Activated CD4-positive, alpha-beta T cell treated with anti-CD3 and anti-CD28 coated beads, Interleukin-2, amount 10 ng/mL, durations not matched to agents 7 days and 5 days (primary cell): Measurements from ENCODE around the gene FCMR. TPM values are rescaled to one million over a fixed set of nuclear protein-coding genes. Genes with fewer than 3 reads are reported as not detected.

Source experiments
- CTCF ChIA-PET: fragments of 350-600 bp; sonication (Branson Sonifier 250); formaldehyde crosslinking; loops from one replicate; lab custom pipeline; 2021; ENCODE audit warnings: antibody characterized with exemption; lab: Charles Lee
- POLR2A ChIA-PET: fragments of 350-600 bp; sonication (Branson Sonifier 250); formaldehyde crosslinking; loops from one replicate; lab custom pipeline; 2021; ENCODE audit warnings: antibody characterized with exemption; lab: Charles Lee
- DNase-seq: peaks from one replicate; pipeline ENCODE4 v3.0.0-alpha.2; 2020
- H3K27ac Mint-ChIP-seq: one replicate; pipeline ENCODE4 v1.8.0; 2021; ENCODE audit warnings: mild to moderate bottlenecking, moderate library complexity, mixed read lengths
- H3K27me3 Mint-ChIP-seq: one replicate; pipeline ENCODE4 v1.8.0; 2021; ENCODE audit warnings: mixed read lengths
- H3K36me3 Mint-ChIP-seq: one replicate; pipeline ENCODE4 v1.8.0; 2021; ENCODE audit warnings: low read depth, mixed read lengths
- H3K4me1 Mint-ChIP-seq: one replicate; pipeline ENCODE4 v1.8.0; 2021; ENCODE audit warnings: mixed read lengths
- H3K4me3 Mint-ChIP-seq: one replicate; pipeline ENCODE4 v1.8.0; 2021; ENCODE audit warnings: mild to moderate bottlenecking, moderate library complexity, mixed read lengths
- H3K9me3 Mint-ChIP-seq: one replicate; pipeline ENCODE4 v1.8.0; 2021; ENCODE audit warnings: mixed read lengths
- total RNA-seq, 2 experiments: library from RNA; stranded (reverse); gene quantifications; one replicate each; pipeline ENCODE4 v1.2.3, GENCODE V29; 2021

FCMR gene
- total RNA-seq, 2 experiments from 2014 or later: 151 to 157 TPM

GRCh38 chr1:206872139-206872538 lies 49.6 kb downstream of the FCMR start:
- H3K27me3 Mint-ChIP-seq: peaks cover 16% of the 10 kb centered on the region
- POLR2A ChIA-PET: no interaction called here
- H3K9me3 Mint-ChIP-seq: peaks cover 34% of the 10 kb centered on the region

GRCh38 chr1:206868264-206868663 lies 53.5 kb downstream of the FCMR start:
- Mint-ChIP-seq H3K4me3 (no peak overlapping the region), H3K9me3 (peaks cover 19% of the 10 kb centered on the region), H3K36me3 (peaks cover 2% of the 10 kb centered on the region), H3K27me3 (peaks cover 26% of the 10 kb centered on the region), H3K27ac (no peak overlapping the region), H3K4me1 (peaks cover 5% of the 10 kb centered on the region)
- CTCF ChIA-PET: interaction anchor here (0.7 to 1.5 kb wide), 5 partner anchors 9 to 134 kb away, joined by 3 to 4 read pairs (median 3); no protein-coding TSS in a partner anchor
- no peak for DNase-seq
- POLR2A ChIA-PET: no interaction called here

More at GRCh38 chr1:206872139-206872538, 49.6 kb downstream of the FCMR start:
- peaks cover 6% of the 10 kb centered on the region for H3K36me3 Mint-ChIP-seq
- no peak for DNase-seq
- H3K27ac Mint-ChIP-seq: no peak overlapping the region
- CTCF ChIA-PET: interaction anchor here (0.8 to 2.1 kb wide), 7 partner anchors 10 to 55 kb away, joined by 3 to 6 read pairs (median 3); no protein-coding TSS in a partner anchor
- no peaks in the 10 kb centered on the region for H3K4me1 Mint-ChIP-seq
- H3K4me3 Mint-ChIP-seq: no peak overlapping the region

- no peak for DNase-seq
- ChIA-PET CTCF (interaction anchor here (0.7 to 1.5 kb wide), 5 partner anchors 8 to 133 kb away, joined by 3 to 4 read pairs (median 3); no protein-coding TSS in a partner anchor), POLR2A (no interaction called here)
- Mint-ChIP-seq H3K9me3 (peaks cover 16% of the 10 kb centered on the region), H3K27ac (no peak overlapping the region), H3K4me3 (no peak overlapping the region), H3K4me1 (peaks cover 5% of the 10 kb centered on the region), H3K36me3 (peaks cover 2% of the 10 kb centered on the region), H3K27me3 (peaks cover 31% of the 10 kb centered on the region)
These were observed 54.0 kb downstream of the FCMR start for GRCh38 chr1:206867716-206868115.

GRCh38 chr1:206867239-206867638 lies 54.5 kb downstream of the FCMR start:
- Mint-ChIP-seq H3K4me3 (no peak overlapping the region), H3K9me3 (peaks cover 12% of the 10 kb centered on the region), H3K27me3 (peaks cover 32% of the 10 kb centered on the region), H3K36me3 (peaks cover 2% of the 10 kb centered on the region), H3K4me1 (peaks cover 5% of the 10 kb centered on the region), H3K27ac (no peak overlapping the region)
- DNase-seq: no peak
- CTCF ChIA-PET: interaction anchor here (1.4 to 1.5 kb wide), 2 partner anchors 45 to 133 kb away, joined by 3 to 4 read pairs; no protein-coding TSS in a partner anchor
- POLR2A ChIA-PET: no interaction called here

GRCh38 chr1:206866062-206866461 lies 55.7 kb downstream of the FCMR start:
- H3K4me1 Mint-ChIP-seq: peaks cover 5% of the 10 kb centered on the region
- peaks cover 36% of the 10 kb centered on the region for H3K27me3 Mint-ChIP-seq
- peaks cover 2% of the 10 kb centered on the region for H3K9me3 Mint-ChIP-seq
- DNase-seq: no peak
- POLR2A ChIA-PET: no interaction called here
- no peaks in the 10 kb centered on the region for H3K36me3 Mint-ChIP-seq
- no peak overlapping the region for H3K27ac Mint-ChIP-seq
- H3K4me3 Mint-ChIP-seq: no peak overlapping the region
- CTCF ChIA-PET: interaction anchor here (0.7 to 1.3 kb wide), 3 partner anchors 37 to 82 kb away, joined by 3 to 5 read pairs (median 3); no protein-coding TSS in a partner anchor

GRCh38 chr1:206864939-206865671 lies 56.6 kb downstream of the FCMR start, which contains the start of gene IL20:
Gene IL20, plus strand, starts transcription at chr1:206865623. Its CDS starts 230 bp downstream, at chr1:206865853.
- ChIA-PET POLR2A (no interaction called here), CTCF (interaction anchor here (1.2 to 1.4 kb wide), 4 partner anchors 18 to 44 kb away, joined by 3 to 5 read pairs (median 4); no protein-coding TSS in a partner anchor)
- Mint-ChIP-seq H3K27ac (no peak within 1 kb of the TSS), H3K4me1 (peaks cover 5% of the 10 kb centered on the region), H3K27me3 (peaks cover 36% of the 10 kb centered on the region), H3K4me3 (no peak within 1 kb of the TSS), H3K9me3 (no peaks in the 10 kb centered on the region), H3K36me3 (no peaks in the 10 kb centered on the region)
- DNase-seq: peak; percentile 82

- ChIA-PET POLR2A (no interaction called here), CTCF (interaction anchor here (0.5 to 1.5 kb wide), 3 partner anchors 13 to 50 kb away, joined by 3 to 4 read pairs (median 4); no protein-coding TSS in a partner anchor)
- Mint-ChIP-seq H3K27me3 (peaks cover 33% of the 10 kb centered on the region), H3K4me3 (no peak overlapping the region), H3K27ac (no peak overlapping the region), H3K9me3 (peaks cover 2% of the 10 kb centered on the region), H3K4me1 (peaks cover 12% of the 10 kb centered on the region), H3K36me3 (peaks cover 3% of the 10 kb centered on the region)
- no peak for DNase-seq
These were observed 58.5 kb downstream of the FCMR start for GRCh38 chr1:206863266-206863665.

- peaks cover 18% of the 10 kb centered on the region for H3K4me1 Mint-ChIP-seq
- no peak overlapping the region for H3K4me3 Mint-ChIP-seq
- CTCF ChIA-PET: interaction anchor here (1.2 to 1.7 kb wide), 4 partner anchors 8 to 52 kb away, joined by 3 to 6 read pairs (median 3); no protein-coding TSS in a partner anchor
- peaks cover 16% of the 10 kb centered on the region for H3K27me3 Mint-ChIP-seq
- POLR2A ChIA-PET: no interaction called here
- no peak for DNase-seq
- H3K9me3 Mint-ChIP-seq: peaks cover 2% of the 10 kb centered on the region
- no peak overlapping the region for H3K27ac Mint-ChIP-seq
- H3K36me3 Mint-ChIP-seq: peaks cover 3% of the 10 kb centered on the region
These were observed 61.6 kb downstream of the FCMR start for GRCh38 chr1:206860165-206860564.

GRCh38 chr1:206859082-206859521 lies 62.6 kb downstream of the FCMR start:
- Mint-ChIP-seq H3K4me3 (no peak overlapping the region), H3K4me1 (peaks cover 15% of the 10 kb centered on the region), H3K36me3 (peaks cover 3% of the 10 kb centered on the region), H3K9me3 (peaks cover 5% of the 10 kb centered on the region), H3K27me3 (peaks cover 16% of the 10 kb centered on the region), H3K27ac (peak overlapping the region; percentile 73)
- ChIA-PET CTCF (interaction anchor here (1.0 to 1.7 kb wide), 6 partner anchors 9 to 124 kb away, joined by 3 to 6 read pairs (median 3); no protein-coding TSS in a partner anchor), POLR2A (no interaction called here)
- DNase-seq: no peak

- Mint-ChIP-seq H3K27me3 (peaks cover 21% of the 10 kb centered on the region), H3K4me3 (no peak overlapping the region), H3K9me3 (peaks cover 15% of the 10 kb centered on the region), H3K27ac (no peak overlapping the region), H3K4me1 (peaks cover 15% of the 10 kb centered on the region), H3K36me3 (peaks cover 6% of the 10 kb centered on the region)
- no peak for DNase-seq
- CTCF ChIA-PET: interaction anchor here (0.9 to 1.8 kb wide), 7 partner anchors 10 to 60 kb away, joined by 3 to 5 read pairs (median 3); no protein-coding TSS in a partner anchor
- POLR2A ChIA-PET: no interaction called here
These were observed 64.9 kb downstream of the FCMR start for GRCh38 chr1:206856674-206857464.

- CTCF ChIA-PET: interaction anchor here (0.9 to 1.8 kb wide), 7 partner anchors 9 to 61 kb away, joined by 3 to 5 read pairs (median 3); no protein-coding TSS in a partner anchor
These were observed 65.9 kb downstream of the FCMR start for GRCh38 chr1:206855859-206856258.

More at GRCh38 chr1:206855859-206856258, 65.9 kb downstream of the FCMR start:
- POLR2A ChIA-PET: no interaction called here
- Mint-ChIP-seq H3K36me3 (peaks cover 6% of the 10 kb centered on the region), H3K27me3 (peaks cover 23% of the 10 kb centered on the region), H3K4me1 (peaks cover 15% of the 10 kb centered on the region), H3K27ac (no peak overlapping the region), H3K9me3 (peaks cover 15% of the 10 kb centered on the region), H3K4me3 (no peak overlapping the region)
- DNase-seq: no peak
